Adrenal gland (tissue), 12 donors: Measurements from ENCODE around the gene CTNND2. TPM values are rescaled to one million over a fixed set of nuclear protein-coding genes. Genes with fewer than 3 reads are reported as not detected.

Source experiments
- DNase-seq, 7 donors: peaks; one replicate each; pipeline ENCODE4 v3.0.0-alpha.2; 2019 to 2020
- H3K27ac ChIP-seq, 5 donors: fragments of 200-600 bp; sonication (generic) in 4 of 5; 1 replicate in 3 of 5; 2 replicates in 2 of 5; pipeline versions ENCODE4 v1.5.1 to v1.8.0; 2016 to 2020; ENCODE audit warnings: mild to moderate bottlenecking in 1 of 5
- H3K27me3 ChIP-seq: fragments of 200-600 bp; 2 replicates; pipeline ENCODE4 v1.8.0; 2021
- H3K36me3 ChIP-seq, 2 donors: fragments of 200-600 bp; replicated peaks in 1 of 2; 1 replicate in 1 of 2; 2 replicates in 1 of 2; pipeline versions ENCODE4 v1.5.1 to v1.8.0; 2018 to 2022
- H3K4me1 ChIP-seq, 2 donors: fragments of 200-600 bp; replicated peaks in 1 of 2; 1 replicate in 1 of 2; 2 replicates in 1 of 2; pipeline versions ENCODE4 v1.5.1 to v1.8.0; 2018 to 2021
- H3K4me3 ChIP-seq, 4 donors: fragments of 200-600 bp; sonication (generic) in 3 of 4; one replicate each; pipeline ENCODE4 v1.5.1; 2016 to 2018
- H3K9me3 ChIP-seq, 3 donors: fragments of 200-600 bp; sonication (generic) in 1 of 3; replicated peaks in 1 of 3; 1 replicate in 2 of 3; 2 replicates in 1 of 3; pipeline versions ENCODE4 v1.5.1 to v1.8.0; 2016 to 2021
- CTCF ChIP-seq, 6 experiments: fragments of 450-650 bp in 4 of 6; fragments of 200-600 bp in 2 of 6; sonication (generic) in 1 of 6; IDR thresholded peaks; 1 replicate in 5 of 6; 2 replicates in 1 of 6; pipeline versions ENCODE4 v1.5.1 to v1.8.0; 2016 to 2021; ENCODE audit warnings: antibody characterized with exemption in 6 of 6, mild to moderate bottlenecking in 2 of 6, moderate library complexity in 1 of 6
- POLR2A ChIP-seq, 2 donors: fragments of 450-650 bp; IDR thresholded peaks; one replicate each; pipeline ENCODE4 v1.6.1; 2017; ENCODE audit warnings: antibody characterized with exemption in 2 of 2, mild to moderate bottlenecking in 2 of 2, moderate library complexity in 1 of 2
- WGBS, 4 donors: extraction: QIAGEN DNeasy Blood & Tissue Kit in 2 of 4; methylation state at CpG; one replicate each; pipeline versions ENCODE4 v1.1.5 to v1.1.7; 2013 to 2017; 5-methylcytosine and 5-hydroxymethylcytosine counted together
- intact Hi-C, 2 donors: fragments of 100-400 bp; cut with DNase I; formaldehyde crosslinking; loops; one replicate each; pipeline versions ENCODE4 v1.14.1 to v1.15.0; 2022 to 2023
- polyA plus RNA-seq, 3 donors: library from polyadenylated mRNA; stranded (reverse); fragments of 200-250 nt in 2 of 3; fragments of 350-450 nt in 1 of 3; fragmentation: Illumina TruSeq in 1 of 3; extraction: RNeasy Lipid Tissue Mini Kit (QIAGEN cat#74804) in 1 of 3; gene quantifications; one replicate each; pipeline ENCODE4 v1.2.3, GENCODE V29; 2013 to 2014
- total RNA-seq, 9 donors: library from RNA; depleted of rRNA in 4 of 9; stranded (reverse); fragments of >200 nt in 4 of 9; fragments of 120-200 nt in 1 of 9; fragmentation: NEBNext Ultra II Directional in 1 of 9; extraction: Animal tissue kit (Norgen Biotek cat#: 25700) in 1 of 9; gene quantifications; one replicate each; pipeline versions ENCODE4 v1.1.0 to v1.2.4, GENCODE V29; 2013 to 2023
- donor health status: healthy with polysubstance abuse.
- donor health status: Bipolar disorder and iron deficiency.
- donor health status: DM: yes; HTN: yes; CAD: no.
- donor health status: DM: no; HTN: no; CAD: no.
- donor health status: DM: no; HTN: no; CAD: no.
- donor health status: DM: yes; HTN: yes; CAD: no.

CTNND2 gene
- total and polyA plus RNA-seq, 12 donors, result 0.34 to 4.2 (median 1.1) TPM; not detected in 1

- H3K27me3 ChIP-seq, result no peaks in the 10 kb centered on the region
- intact Hi-C loops, result no loop called here
- DNase-seq, result no peak
- no peaks in the 10 kb centered on the region for H3K36me3 ChIP-seq
- 70 to 81% (median 74%) methylated on average over 5 of the region's 5 CpGs for WGBS, 4 donors
- no peaks in the 10 kb centered on the region for H3K4me1 ChIP-seq
- H3K4me3 ChIP-seq, result no peak overlapping the region
- no peak overlapping the region for H3K27ac ChIP-seq
- no peaks in the 10 kb centered on the region for H3K9me3 ChIP-seq
- no peak for TF ChIP-seq CTCF (IDR thresholded peaks at IDR 0.05)
- no peak for TF ChIP-seq POLR2A (IDR thresholded peaks at IDR 0.05)
These were observed 682.1 kb downstream of the CTNND2 start for GRCh38 chr5:11222169-11222568.

GRCh38 chr5:11214864-11215644, 689.2 kb downstream of the CTNND2 start:
- Histone ChIP-seq H3K27ac (no peak overlapping the region), H3K36me3 (no peaks in the 10 kb centered on the region), H3K4me1 (no peaks in the 10 kb centered on the region), H3K4me3 (no peak overlapping the region), H3K9me3 (no peaks in the 10 kb centered on the region), H3K27me3 (no peaks in the 10 kb centered on the region)
- WGBS, 4 donors, result 69 to 81% (median 73%) methylated on average over 7 of the region's 7 CpGs
- intact Hi-C loops, result no loop called here
- DNase-seq, result no peak
- no peak for TF ChIP-seq CTCF (IDR thresholded peaks at IDR 0.05)
- TF ChIP-seq POLR2A (IDR thresholded peaks at IDR 0.05), result no peak

- Histone ChIP-seq H3K27me3 (no peaks in the 10 kb centered on the region), H3K36me3 (no peaks in the 10 kb centered on the region), H3K4me1 (no peaks in the 10 kb centered on the region), H3K9me3 (no peaks in the 10 kb centered on the region), H3K4me3 (no peak overlapping the region), H3K27ac (no peak overlapping the region)
- no peak for DNase-seq
- TF ChIP-seq CTCF (IDR thresholded peaks at IDR 0.05) (no peak), POLR2A (IDR thresholded peaks at IDR 0.05) (no peak)
- WGBS, 4 donors, result 75 to 89% (median 78%) methylated on average over 3 of the region's 3 CpGs
- intact Hi-C loops, result no loop called here
These were observed 691.5 kb downstream of the CTNND2 start for GRCh38 chr5:11212706-11213105.

- no peaks in the 10 kb centered on the region for H3K4me1 ChIP-seq
- no peak overlapping the region for H3K27ac ChIP-seq
- no peaks in the 10 kb centered on the region for H3K36me3 ChIP-seq
- TF ChIP-seq CTCF (IDR thresholded peaks at IDR 0.05) (no peak), POLR2A (IDR thresholded peaks at IDR 0.05) (no peak)
- no peak overlapping the region for H3K4me3 ChIP-seq
- 69 to 74% (median 70%) methylated on average over 4 of the region's 4 CpGs for WGBS, 4 donors
- no peaks in the 10 kb centered on the region for H3K9me3 ChIP-seq
- DNase-seq, result no peak
- intact Hi-C loops, result no loop called here
- H3K27me3 ChIP-seq, result no peaks in the 10 kb centered on the region
These were observed 706.5 kb downstream of the CTNND2 start for GRCh38 chr5:11197726-11198125.
